Cortex of kidney (tissue), 1 donor: ENCODE measurements around the gene PHACTR4.
"Not testable (repeated sequence)": the region's sequence is repeated elsewhere in the genome, so short reads cannot be mapped to it uniquely, and the experiment has no call there.

ENCODE experiments used
- DNase-seq: peaks from one replicate; lab custom pipeline; 2025; lab: John Stamatoyannopoulos, UW

PHACTR4 gene

GRCh38 chr1:28437264-28437923 is 67.9 kb downstream of the PHACTR4 start:
- DNase-seq, result no peak

- DNase-seq, result no peak
Observed at GRCh38 chr1:28437924-28438699, 68.6 kb downstream of the PHACTR4 start.

GRCh38 chr1:28439320-28439719 is 69.8 kb downstream of the PHACTR4 start:
- DNase-seq, result no peak

GRCh38 chr1:28441674-28442073 is 72.1 kb downstream of the PHACTR4 start:
- no peak for DNase-seq

GRCh38 chr1:28443550-28443949 is 74.0 kb downstream of the PHACTR4 start:
- no peak for DNase-seq

GRCh38 chr1:28447679-28448078 is 78.1 kb downstream of the PHACTR4 start:
- DNase-seq, result no peak

- not testable (repeated sequence) for DNase-seq
Observed at GRCh38 chr1:28448094-28448611, 78.6 kb downstream of the PHACTR4 start.

GRCh38 chr1:28449904-28450303 is 80.4 kb downstream of the PHACTR4 start:
- no peak for DNase-seq

- no peak for DNase-seq
Observed at GRCh38 chr1:28450561-28450960, 81.0 kb downstream of the PHACTR4 start.

- no peak for DNase-seq
Observed at GRCh38 chr1:28451011-28451410, 81.5 kb downstream of the PHACTR4 start.

- DNase-seq, result no peak
Observed at GRCh38 chr1:28456078-28456477, 86.5 kb downstream of the PHACTR4 start.

- DNase-seq, result no peak
Observed at GRCh38 chr1:28457678-28458077, 88.1 kb downstream of the PHACTR4 start.

- no peak for DNase-seq
Observed at GRCh38 chr1:28458237-28459228, 89.0 kb downstream of the PHACTR4 start.

- no peak for DNase-seq
Observed at GRCh38 chr1:28466226-28466778, 96.8 kb downstream of the PHACTR4 start.

- no peak for DNase-seq
Observed at GRCh38 chr1:28470146-28470545, 100.6 kb downstream of the PHACTR4 start.

- not testable (repeated sequence) for DNase-seq
Observed at GRCh38 chr1:28479497-28479896, 110.0 kb downstream of the PHACTR4 start.

GRCh38 chr1:28480308-28480707 is 110.8 kb downstream of the PHACTR4 start:
- no peak for DNase-seq

- no peak for DNase-seq
Observed at GRCh38 chr1:28482138-28482537, 112.6 kb downstream of the PHACTR4 start.

GRCh38 chr1:28482702-28483101 is 113.2 kb downstream of the PHACTR4 start:
- DNase-seq, result no peak

GRCh38 chr1:28494737-28495136 is 125.2 kb downstream of the PHACTR4 start:
- no peak for DNase-seq

GRCh38 chr1:28499553-28499952 is 130.0 kb downstream of the PHACTR4 start:
- no peak for DNase-seq

GRCh38 chr1:28501925-28502324 is 132.4 kb downstream of the PHACTR4 start:
- DNase-seq, result no peak
